ENCODE results near the gene XRCC5.

GRCh38 chr2:216130346-216130971 is 21.3 kb downstream of the XRCC5 start:
- TF ChIP-seq, protein P1, sequence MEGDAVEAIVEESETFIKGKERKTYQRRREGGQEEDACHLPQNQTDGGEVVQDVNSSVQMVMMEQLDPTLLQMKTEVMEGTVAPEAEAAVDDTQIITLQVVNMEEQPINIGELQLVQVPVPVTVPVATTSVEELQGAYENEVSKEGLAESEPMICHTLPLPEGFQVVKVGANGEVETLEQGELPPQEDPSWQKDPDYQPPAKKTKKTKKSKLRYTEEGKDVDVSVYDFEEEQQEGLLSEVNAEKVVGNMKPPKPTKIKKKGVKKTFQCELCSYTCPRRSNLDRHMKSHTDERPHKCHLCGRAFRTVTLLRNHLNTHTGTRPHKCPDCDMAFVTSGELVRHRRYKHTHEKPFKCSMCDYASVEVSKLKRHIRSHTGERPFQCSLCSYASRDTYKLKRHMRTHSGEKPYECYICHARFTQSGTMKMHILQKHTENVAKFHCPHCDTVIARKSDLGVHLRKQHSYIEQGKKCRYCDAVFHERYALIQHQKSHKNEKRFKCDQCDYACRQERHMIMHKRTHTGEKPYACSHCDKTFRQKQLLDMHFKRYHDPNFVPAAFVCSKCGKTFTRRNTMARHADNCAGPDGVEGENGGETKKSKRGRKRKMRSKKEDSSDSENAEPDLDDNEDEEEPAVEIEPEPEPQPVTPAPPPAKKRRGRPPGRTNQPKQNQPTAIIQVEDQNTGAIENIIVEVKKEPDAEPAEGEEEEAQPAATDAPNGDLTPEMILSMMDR (IDR thresholded peaks at IDR 0.05): no peak
- no peak for TF ChIP-seq ZFX (IDR thresholded peaks at IDR 0.05; ENCODE audit: borderline replicate concordance)
